Activated CD4-positive, alpha-beta memory T cell treated with anti-CD3 and anti-CD28 coated beads, Interleukin-2, amount 10 ng/mL, durations not matched to agents 7 days and 5 days (primary cell): ENCODE data around the gene INTS3. TPM values are rescaled to one million over a fixed set of nuclear protein-coding genes. Genes with fewer than 3 reads are reported as not detected.
A peak's percentile ranks its signal among the peaks of the same experiment; 100 is the strongest.

Experiments used
- CTCF ChIA-PET: fragments of 350-600 bp; sonication (Branson Sonifier 250); formaldehyde crosslinking; loops from one replicate; lab custom pipeline; 2021; ENCODE audit warnings: antibody characterized with exemption, inconsistent platforms; lab: Charles Lee
- POLR2A ChIA-PET: fragments of 350-600 bp; sonication (Branson Sonifier 250); formaldehyde crosslinking; loops from one replicate; lab custom pipeline; 2021; ENCODE audit warnings: antibody characterized with exemption; lab: Charles Lee
- DNase-seq: peaks from one replicate; pipeline ENCODE4 v3.0.0-alpha.2; 2020
- H3K27ac Mint-ChIP-seq: one replicate; pipeline ENCODE4 v1.8.0; 2021; ENCODE audit warnings: mild to moderate bottlenecking, mixed read lengths
- H3K27me3 Mint-ChIP-seq: one replicate; pipeline ENCODE4 v1.8.0; 2021; ENCODE audit warnings: mixed read lengths
- H3K36me3 Mint-ChIP-seq: one replicate; pipeline ENCODE4 v1.8.0; 2021; ENCODE audit warnings: low read depth, mixed read lengths
- H3K4me1 Mint-ChIP-seq: one replicate; pipeline ENCODE4 v1.8.0; 2021; ENCODE audit warnings: mixed read lengths
- H3K4me3 Mint-ChIP-seq: one replicate; pipeline ENCODE4 v1.8.0; 2021; ENCODE audit warnings: mild to moderate bottlenecking, mixed read lengths
- H3K9me3 Mint-ChIP-seq: one replicate; pipeline ENCODE4 v1.8.0; 2021; ENCODE audit warnings: mixed read lengths
- total RNA-seq, 2 experiments: library from RNA; stranded (reverse); gene quantifications; one replicate each; pipeline ENCODE4 v1.2.3, GENCODE V29; 2021

The INTS3 gene
- total RNA-seq, 2 experiments from 2014 or later, result 46.9 to 50.5 TPM

- no peaks in the 10 kb centered on the region for H3K27me3 Mint-ChIP-seq
- POLR2A ChIA-PET, result interaction anchor here (0.6 to 2.7 kb wide), 17 partner anchors 8 to 262 kb away, joined by 3 to 14 read pairs (median 3); partner anchors contain the start of genes CHTOP, ILF2 and RPS27
- H3K27ac Mint-ChIP-seq, result peak overlapping the region; percentile 93
- CTCF ChIA-PET, result interaction anchor here (1.2 to 1.9 kb wide), 3 partner anchors 9 to 48 kb away, joined by 3 to 5 read pairs (median 3); no protein-coding TSS in a partner anchor
- peaks cover 24% of the 10 kb centered on the region for H3K36me3 Mint-ChIP-seq
- peak overlapping the region; percentile 90 for H3K4me3 Mint-ChIP-seq
- peak; percentile 38 for DNase-seq
- H3K4me1 Mint-ChIP-seq, result peaks cover 36% of the 10 kb centered on the region
- no peaks in the 10 kb centered on the region for H3K9me3 Mint-ChIP-seq
These were observed 636 bp downstream of the INTS3 start for GRCh38 chr1:153728305-153729066.

GRCh38 chr1:153730468-153730988, 2.7 kb downstream of the INTS3 start:
- POLR2A ChIA-PET, result interaction anchor here (2.0 kb wide), 1 partner anchor 260 kb away, joined by 10 read pairs; the partner anchor contains the start of gene RPS27
- Mint-ChIP-seq H3K27ac (no peak overlapping the region), H3K4me3 (no peak overlapping the region)

GRCh38 chr1:153733970-153734369, 6.1 kb downstream of the INTS3 start:
- POLR2A ChIA-PET, result interaction anchor here (0.8 kb wide), 1 partner anchor 100 kb away, joined by 3 read pairs; the partner anchor contains the start of gene CHTOP
- H3K27ac Mint-ChIP-seq, result no peak overlapping the region
- peaks cover 37% of the 10 kb centered on the region for H3K36me3 Mint-ChIP-seq
- no peaks in the 10 kb centered on the region for H3K27me3 Mint-ChIP-seq
- no peak overlapping the region for H3K4me3 Mint-ChIP-seq
- CTCF ChIA-PET, result no interaction called here
- no peaks in the 10 kb centered on the region for H3K9me3 Mint-ChIP-seq
- peaks cover 26% of the 10 kb centered on the region for H3K4me1 Mint-ChIP-seq
- no peak for DNase-seq

More at GRCh38 chr1:153730468-153730988, 2.7 kb downstream of the INTS3 start:
- Mint-ChIP-seq H3K36me3 (peaks cover 35% of the 10 kb centered on the region), H3K27me3 (no peaks in the 10 kb centered on the region), H3K4me1 (peaks cover 36% of the 10 kb centered on the region), H3K9me3 (no peaks in the 10 kb centered on the region)
- CTCF ChIA-PET, result no interaction called here
- DNase-seq, result no peak

GRCh38 chr1:153734396-153735089, 6.7 kb downstream of the INTS3 start:
- Mint-ChIP-seq H3K4me1 (peaks cover 21% of the 10 kb centered on the region), H3K27ac (no peak overlapping the region), H3K4me3 (no peak overlapping the region), H3K9me3 (no peaks in the 10 kb centered on the region), H3K36me3 (peaks cover 35% of the 10 kb centered on the region), H3K27me3 (no peaks in the 10 kb centered on the region)
- DNase-seq, result no peak
- CTCF ChIA-PET, result no interaction called here
- POLR2A ChIA-PET, result interaction anchor here (0.8 kb wide), 1 partner anchor 101 kb away, joined by 3 read pairs; the partner anchor contains the start of gene CHTOP

- no peaks in the 10 kb centered on the region for H3K9me3 Mint-ChIP-seq
- H3K27me3 Mint-ChIP-seq, result no peaks in the 10 kb centered on the region
- peaks cover 16% of the 10 kb centered on the region for H3K4me1 Mint-ChIP-seq
- DNase-seq, result no peak
- peaks cover 31% of the 10 kb centered on the region for H3K36me3 Mint-ChIP-seq
- H3K4me3 Mint-ChIP-seq, result no peak overlapping the region
- no peak overlapping the region for H3K27ac Mint-ChIP-seq
- POLR2A ChIA-PET, result no interaction called here
- CTCF ChIA-PET, result interaction anchor here (0.6 kb wide), 1 partner anchor 14 kb away, joined by 6 read pairs; no protein-coding TSS in a partner anchor
These were observed 7.2 kb downstream of the INTS3 start for GRCh38 chr1:153735090-153735420.

GRCh38 chr1:153741986-153742385, 14.1 kb downstream of the INTS3 start:
- no peak for DNase-seq
- POLR2A ChIA-PET, result interaction anchor here (1.2 kb wide), 1 partner anchor 14 kb away, joined by 4 read pairs; the partner anchor contains the start of gene INTS3
- H3K4me3 Mint-ChIP-seq, result no peak overlapping the region
- peaks cover 50% of the 10 kb centered on the region for H3K36me3 Mint-ChIP-seq
- no peak overlapping the region for H3K27ac Mint-ChIP-seq
- H3K9me3 Mint-ChIP-seq, result no peaks in the 10 kb centered on the region
- H3K27me3 Mint-ChIP-seq, result no peaks in the 10 kb centered on the region
- CTCF ChIA-PET, result interaction anchor here (1.7 kb wide), 1 partner anchor 11 kb away, joined by 3 read pairs; no protein-coding TSS in a partner anchor
- peaks cover 15% of the 10 kb centered on the region for H3K4me1 Mint-ChIP-seq

- DNase-seq, result no peak
- Mint-ChIP-seq H3K27me3 (no peaks in the 10 kb centered on the region), H3K36me3 (peaks cover 55% of the 10 kb centered on the region), H3K4me1 (peaks cover 15% of the 10 kb centered on the region), H3K27ac (no peak overlapping the region), H3K9me3 (no peaks in the 10 kb centered on the region), H3K4me3 (no peak overlapping the region)
- ChIA-PET POLR2A (interaction anchor here (1.2 kb wide), 1 partner anchor 15 kb away, joined by 4 read pairs; the partner anchor contains the start of gene INTS3), CTCF (interaction anchor here (0.6 to 1.7 kb wide), 2 partner anchors 9 to 10 kb away, joined by 3 to 4 read pairs; no protein-coding TSS in a partner anchor)
These were observed 14.7 kb downstream of the INTS3 start for GRCh38 chr1:153742411-153743142.

GRCh38 chr1:153745417-153745816, 17.6 kb downstream of the INTS3 start:
- Mint-ChIP-seq H3K4me1 (peaks cover 22% of the 10 kb centered on the region), H3K27me3 (no peaks in the 10 kb centered on the region), H3K4me3 (no peak overlapping the region), H3K9me3 (no peaks in the 10 kb centered on the region), H3K27ac (no peak overlapping the region), H3K36me3 (peaks cover 67% of the 10 kb centered on the region)
- POLR2A ChIA-PET, result no interaction called here
- CTCF ChIA-PET, result no interaction called here
- DNase-seq, result no peak

- CTCF ChIA-PET, result interaction anchor here (1.1 kb wide), 1 partner anchor 68 kb away, joined by 3 read pairs; no protein-coding TSS in a partner anchor
- Mint-ChIP-seq H3K36me3 (peaks cover 68% of the 10 kb centered on the region), H3K27me3 (no peaks in the 10 kb centered on the region), H3K9me3 (no peaks in the 10 kb centered on the region), H3K27ac (no peak overlapping the region), H3K4me3 (no peak overlapping the region), H3K4me1 (peaks cover 22% of the 10 kb centered on the region)
- DNase-seq, result no peak
- POLR2A ChIA-PET, result no interaction called here
These were observed 18.3 kb downstream of the INTS3 start for GRCh38 chr1:153746174-153746573.

GRCh38 chr1:153748903-153749302, 21.1 kb downstream of the INTS3 start:
- Mint-ChIP-seq H3K27me3 (no peaks in the 10 kb centered on the region), H3K9me3 (no peaks in the 10 kb centered on the region), H3K36me3 (peaks cover 57% of the 10 kb centered on the region), H3K27ac (no peak overlapping the region), H3K4me3 (no peak overlapping the region), H3K4me1 (peaks cover 7% of the 10 kb centered on the region)
- DNase-seq, result no peak
- ChIA-PET CTCF (interaction anchor here (0.9 to 1.9 kb wide), 3 partner anchors 71 to 238 kb away, joined by 5 read pairs; partner anchors contain the start of gene NPR1), POLR2A (interaction anchor here (2.8 kb wide), 1 partner anchor 238 kb away, joined by 7 read pairs; the partner anchor contains the start of gene RAB13)

GRCh38 chr1:153749408-153750005, 21.7 kb downstream of the INTS3 start:
- H3K36me3 Mint-ChIP-seq, result peaks cover 57% of the 10 kb centered on the region
- no peaks in the 10 kb centered on the region for H3K27me3 Mint-ChIP-seq
- H3K27ac Mint-ChIP-seq, result no peak overlapping the region
- peaks cover 7% of the 10 kb centered on the region for H3K4me1 Mint-ChIP-seq
- peak; percentile 82 for DNase-seq
- no peak overlapping the region for H3K4me3 Mint-ChIP-seq
- ChIA-PET POLR2A (interaction anchor here (1.1 to 2.8 kb wide), 2 partner anchors 21 to 237 kb away, joined by 3 to 7 read pairs; partner anchors contain the start of genes INTS3 and RAB13), CTCF (interaction anchor here (0.9 to 1.9 kb wide), 4 partner anchors 72 to 239 kb away, joined by 3 to 7 read pairs (median 5); partner anchors contain the start of genes NPR1 and RAB13)
- H3K9me3 Mint-ChIP-seq, result no peaks in the 10 kb centered on the region
